IMR-90 (cell line): ENCODE results near the gene RPS16. TPM values are rescaled to one million over a fixed set of nuclear protein-coding genes. Genes with fewer than 3 reads are reported as not detected.
A peak's percentile ranks its signal among the peaks of the same experiment; 100 is the strongest.

Source experiments
- ATAC-seq: fragments of 200-7000 bp; cut with Tn5 transposase; 2 replicates; pipeline ENCODE4 v1.9.1; 2020; ENCODE audit warnings: low read depth, mild to moderate bottlenecking, moderate library complexity
- BruUV-seq: library from RNA; stranded (reverse); fragments of 400-500 nt; replicated peaks from 2 replicates; lab custom pipeline; 2021; lab: Mats Ljungman, UMichigan
- CTCF ChIA-PET: fragments of 300-600 bp; formaldehyde crosslinking; extraction: SDS; loops from one replicate; lab custom pipeline; 2021; ENCODE audit warnings: antibody characterized with exemption; lab: Yijun Ruan, JAX
- POLR2A ChIA-PET: fragments of 300-600 bp; sonication (Branson Sonifier 250); formaldehyde crosslinking; loops from one replicate; lab custom pipeline; 2022; ENCODE audit warnings: antibody characterized with exemption; ENCODE audit not compliant: unreplicated experiment; lab: Charles Lee
- DNase-seq: peaks from one replicate; pipeline ENCODE4 v3.0.0; 2013
- H2AFZ ChIP-seq: replicated peaks from 2 replicates; pipeline ENCODE3; 2013; ENCODE audit warnings: low read length, mild to moderate bottlenecking; ENCODE audit not compliant: poor library complexity
- H2AK5ac ChIP-seq: 2 replicates; pipeline ENCODE4 v1.6.1; 2013; ENCODE audit warnings: low read depth, low read length, inconsistent platforms
- H2AK9ac ChIP-seq: replicated peaks from 2 replicates; pipeline ENCODE3; 2013; ENCODE audit warnings: mild to moderate bottlenecking, low read depth, low read length, moderate library complexity; ENCODE audit not compliant: poor library complexity
- H2BK120ac ChIP-seq: 2 replicates; pipeline ENCODE4 v1.6.1; 2013; ENCODE audit warnings: low read depth, low read length, inconsistent platforms
- H2BK15ac ChIP-seq: 3 replicates; pipeline ENCODE4 v1.6.1; 2013; ENCODE audit warnings: low read depth, low read length, inconsistent platforms
- H2BK20ac ChIP-seq: 2 replicates; pipeline ENCODE4 v1.6.1; 2013; ENCODE audit warnings: low read depth, mild to moderate bottlenecking, inconsistent platforms, low read length, moderate library complexity
- H2BK5ac ChIP-seq: 2 replicates; pipeline ENCODE4 v1.6.1; 2013; ENCODE audit warnings: mild to moderate bottlenecking, low read depth, low read length, inconsistent platforms; ENCODE audit not compliant: poor library complexity, severe bottlenecking
- H3K14ac ChIP-seq: replicated peaks from 2 replicates; pipeline ENCODE4 v1.6.1; 2013; ENCODE audit warnings: low read depth, low read length, inconsistent platforms
- H3K18ac ChIP-seq: 2 replicates; pipeline ENCODE4 v1.6.1; 2013; ENCODE audit warnings: low read depth, low read length, control low read depth
- H3K23ac ChIP-seq: 2 replicates; pipeline ENCODE4 v1.6.1; 2013; ENCODE audit warnings: low read depth, low read length, inconsistent platforms
- H3K27ac ChIP-seq: 2 replicates; pipeline ENCODE4 v1.5.1; 2013; ENCODE audit warnings: mild to moderate bottlenecking, control low read depth, low read length; ENCODE audit not compliant: insufficient read depth
- H3K27me3 ChIP-seq: 2 replicates; pipeline ENCODE4 v1.6.1; 2013; ENCODE audit warnings: low read length; ENCODE audit not compliant: control insufficient read depth, insufficient read depth
- H3K36me3 ChIP-seq: 2 replicates; pipeline ENCODE4 v1.6.1; 2013; ENCODE audit warnings: low read length, mixed read lengths; ENCODE audit not compliant: control insufficient read depth, insufficient read depth
- H3K4ac ChIP-seq: 2 replicates; pipeline ENCODE4 v1.6.1; 2013; ENCODE audit warnings: low read depth, low read length, inconsistent platforms
- H3K4me1 ChIP-seq: 2 replicates; pipeline ENCODE4 v1.6.1; 2013; ENCODE audit warnings: low read length, mixed read lengths; ENCODE audit not compliant: control insufficient read depth, insufficient read depth
- H3K4me2 ChIP-seq: 2 replicates; pipeline ENCODE4 v1.6.1; 2013; ENCODE audit warnings: low read depth, mild to moderate bottlenecking, control low read depth, low read length, moderate library complexity
- H3K4me3 ChIP-seq: 2 replicates; pipeline ENCODE4 v1.5.1; 2013; ENCODE audit warnings: low read depth, mild to moderate bottlenecking, control low read depth, low read length, moderate library complexity; ENCODE audit not compliant: insufficient read depth
- H3K56ac ChIP-seq: 2 replicates; pipeline ENCODE4 v1.6.1; 2013; ENCODE audit warnings: low read length, inconsistent platforms; ENCODE audit not compliant: insufficient read depth; ENCODE audit errors: extremely low read depth
- H3K79me1 ChIP-seq, 2 experiments: 2 replicates each; pipeline ENCODE4 v1.6.1; 2013; ENCODE audit warnings: low read length in 2 of 2, inconsistent platforms in 1 of 2, low read depth in 1 of 2
- H3K9ac ChIP-seq: 2 replicates; pipeline ENCODE4 v1.6.1; 2013; ENCODE audit warnings: low read depth, low read length, control low read depth
- H3K9me1 ChIP-seq: 2 replicates; pipeline ENCODE4 v1.6.1; 2013; ENCODE audit warnings: low read length, inconsistent platforms; ENCODE audit not compliant: insufficient read depth
- H3K9me3 ChIP-seq: 2 replicates; pipeline ENCODE4 v1.6.1; 2013; ENCODE audit warnings: low read length; ENCODE audit not compliant: control insufficient read depth, insufficient read depth
- H4K20me1 ChIP-seq: 2 replicates; pipeline ENCODE4 v1.6.1; 2013; ENCODE audit warnings: low read length, inconsistent platforms; ENCODE audit not compliant: insufficient read depth
- H4K5ac ChIP-seq: 2 replicates; pipeline ENCODE4 v1.6.1; 2013; ENCODE audit warnings: mild to moderate bottlenecking, low read depth, low read length, control low read depth
- H4K8ac ChIP-seq, 2 experiments: 2 replicates each; pipeline ENCODE4 v1.6.1; 2013; ENCODE audit warnings: low read depth in 2 of 2, low read length in 2 of 2, control low read depth in 1 of 2, inconsistent platforms in 1 of 2
- H4K91ac ChIP-seq: 2 replicates; pipeline ENCODE4 v1.6.1; 2013; ENCODE audit warnings: low read depth, low read length, inconsistent platforms; ENCODE audit not compliant: insufficient read depth
- BHLHE40 ChIP-seq: fragments of 150-350 bp; IDR thresholded peaks from 2 replicates; pipeline ENCODE4 v1.6.1; 2016; ENCODE audit warnings: mild to moderate bottlenecking, low read depth, low read length
- FOS ChIP-seq: fragments of 150-350 bp; IDR thresholded peaks from 2 replicates; pipeline ENCODE4 v1.6.1; 2016; ENCODE audit warnings: low read depth, low read length
- RFX5 ChIP-seq: IDR thresholded peaks from 2 replicates; pipeline ENCODE4 v1.8.0; 2012; ENCODE audit warnings: low read depth, mild to moderate bottlenecking, low read length, moderate library complexity
- WGBS, 2 experiments: methylation state at CpG; one replicate each; pipeline versions ENCODE4 v1.1.5 to v1.1.7; 2013; ENCODE audit warnings: missing lambda C conversion rate in 2 of 2; ENCODE audit not compliant: insufficient read length in 1 of 2; ENCODE audit errors: extremely low coverage in 2 of 2; 5-methylcytosine and 5-hydroxymethylcytosine counted together
- dilution Hi-C: fragments of 300-500 bp; cut with HindIII; formaldehyde crosslinking; loops from one replicate; pipeline ENCODE4 v1.14.3; 2018; ENCODE audit warnings: low sequenced_read_pairs; ENCODE audit not compliant: unreplicated experiment
- in situ Hi-C: fragments of 300-500 bp; cut with MboI; formaldehyde crosslinking; loops from 3 replicates; pipeline ENCODE4 v1.14.3; 2019; ENCODE audit warnings: low sequenced_read_pairs, inconsistent platforms, mixed read lengths
- intact Hi-C: fragments of 100-400 bp; cut with micrococcal nuclease; formaldehyde crosslinking; loops from 2 replicates; pipeline ENCODE4 v1.10.0; 2022
- polyA plus RNA-seq, 3 experiments: library from polyadenylated mRNA; depleted of rRNA; stranded (reverse); fragments of >200 nt; gene quantifications; 2 replicates each; pipeline ENCODE4 v1.2.3, GENCODE V29; 2012; ENCODE audit warnings: low replicate concordance in 1 of 3
- total RNA-seq: library from RNA; depleted of rRNA; stranded (reverse); fragments of >200 nt; gene quantifications from 2 replicates; pipeline ENCODE4 v1.2.3, GENCODE V29; 2012

Gene RPS16
- total and polyA plus RNA-seq, 2 of the 4 experiments (the other 2 are of a cell fraction), result 320 to 3,500 TPM

DNA sequence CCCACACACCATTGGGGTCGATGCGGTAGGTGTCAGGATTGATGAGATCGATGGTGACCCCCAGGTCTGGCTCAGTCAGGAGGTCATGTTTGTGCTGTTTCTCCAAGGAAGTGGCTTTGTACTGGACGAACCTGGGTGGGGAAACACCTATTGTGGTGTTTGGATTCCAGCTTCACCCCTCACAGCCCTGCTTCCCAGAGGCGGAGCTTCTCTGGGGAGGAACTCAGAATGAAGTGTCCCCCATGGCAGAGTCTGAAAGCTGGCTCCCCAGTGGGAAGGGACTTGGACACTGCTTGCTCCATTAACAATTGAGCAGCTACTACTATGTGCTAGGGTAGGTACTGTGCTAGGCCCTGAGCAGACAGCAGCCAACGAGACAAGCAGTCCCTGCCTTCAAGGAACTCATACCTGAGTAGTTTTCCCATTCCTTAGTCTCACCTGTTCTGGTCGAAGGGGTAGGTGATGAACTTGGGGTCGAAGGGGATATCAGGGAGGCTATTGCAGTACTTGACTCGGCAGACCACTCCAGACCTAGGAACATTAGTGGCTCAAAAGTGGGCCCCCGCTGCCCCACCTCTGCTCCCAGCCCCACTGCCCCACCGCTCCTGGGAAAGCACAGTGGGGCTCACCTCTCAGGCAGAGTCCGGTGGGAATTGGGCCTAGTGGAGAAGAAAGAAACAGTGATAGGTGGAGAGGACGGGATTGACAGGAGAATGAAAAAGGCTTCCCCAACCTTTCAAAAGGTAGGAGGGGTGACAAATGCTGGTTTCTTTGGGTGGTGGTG, 45.9 kb downstream of the RPS16 start:
- Histone ChIP-seq H3K79me1 (peaks cover 34 to 55% of the 10 kb centered on the region in 2 experiments), H3K9me3 (no peaks in the 10 kb centered on the region), H3K23ac (0 out of 2 replicates have a peak overlapping the region, but pooled peaks have one; percentile 73), H2BK20ac (no peak overlapping the region), H2AK9ac (peak overlapping the region; percentile 100), H3K9ac (peak overlapping the region; percentile 87), H3K14ac (peak overlapping the region; percentile 93; the same call in 1 of the 2 replicates), H2BK15ac (no peak overlapping the region), H2BK5ac (peak overlapping the region; percentile 93), H3K4me1 (peaks cover 12% of the 10 kb centered on the region), H4K20me1 (no peaks in the 10 kb centered on the region), H2BK120ac (no peak overlapping the region), H4K91ac (no peak overlapping the region; the same call in 1 of the 2 replicates), H2AK5ac (peak overlapping the region; percentile 73; the same call in 1 of the 2 replicates), H3K4ac (peak overlapping the region; percentile 93; the same call in 1 of the 2 replicates), H3K56ac (no peak overlapping the region), H3K4me3 (peak overlapping the region; percentile 64), H4K8ac (peak overlapping the region; percentile 38 to 92; a peak in 2 of 4 replicates), H3K27ac (no peak overlapping the region; the same call in 1 of the 2 replicates), H3K4me2 (peak overlapping the region; percentile 88), H3K9me1 (peaks cover 15% of the 10 kb centered on the region; the same call in 1 of the 2 replicates), H3K27me3 (no peaks in the 10 kb centered on the region), H3K36me3 (peaks cover 47% of the 10 kb centered on the region), H2AFZ (no peak overlapping the region), H4K5ac (no peak overlapping the region), H3K18ac (no peak overlapping the region)
- BruUV-seq, result no TSS peak
- ChIA-PET CTCF (no interaction called here), POLR2A (no interaction called here)
- in situ Hi-C loops (no loop called here), intact Hi-C loops (loop anchor here (2.0 kb wide), 1 partner anchor 47 kb away; the partner anchor contains the start of gene SAMD4B), dilution Hi-C loops (no loop called here)
- TF ChIP-seq RFX5 (no peak), FOS (no peak), BHLHE40 (no peak)
- WGBS, 2 experiments, result no CpG with 5 or more reads among the region's 13 CpGs
- ATAC-seq (no peak), DNase-seq (no peak)
